GM04504 (cell line): ENCODE measurements around the gene DOC2B.
"Not testable (repeated sequence)": the region's sequence is repeated elsewhere in the genome, so short reads cannot be mapped to it uniquely, and the experiment has no call there.

ENCODE experiments used
- DNase-seq: peaks from one replicate; pipeline ENCODE4 v3.0.0-alpha.2; 2012; ENCODE audit warnings: low read depth

DOC2B gene

GRCh38 chr17:144936-145670, 36.3 kb downstream of the DOC2B start:
- DNase-seq = no peak

GRCh38 chr17:143785-144281, 37.6 kb downstream of the DOC2B start:
- DNase-seq = peak; percentile 45

GRCh38 chr17:142876-143784, 38.3 kb downstream of the DOC2B start:
- DNase-seq = no peak

- DNase-seq = no peak
Measured at GRCh38 chr17:142102-142661, 39.3 kb downstream of the DOC2B start.

- DNase-seq = not testable (repeated sequence)
Measured at GRCh38 chr17:139401-140205, 41.8 kb downstream of the DOC2B start.

GRCh38 chr17:137166-137807, 44.2 kb downstream of the DOC2B start, which contains the start of gene SCGB1C2:
Gene SCGB1C2 (plus strand): TSS chr17:137569. CDS start chr17:137591, 22 bp downstream.
- DNase-seq = not testable (repeated sequence)

GRCh38 chr17:136531-136930, 44.9 kb downstream of the DOC2B start:
- DNase-seq = not testable (repeated sequence)

- DNase-seq = not testable (repeated sequence)
Measured at GRCh38 chr17:135895-136294, 45.6 kb downstream of the DOC2B start.

GRCh38 chr17:135022-135421, 46.4 kb downstream of the DOC2B start:
- not testable (repeated sequence) for DNase-seq

GRCh38 chr17:134332-134785, 47.1 kb downstream of the DOC2B start:
- DNase-seq = not testable (repeated sequence)

GRCh38 chr17:133932-134331, 47.5 kb downstream of the DOC2B start:
- DNase-seq = not testable (repeated sequence)

- not testable (repeated sequence) for DNase-seq
Measured at GRCh38 chr17:118339-118917, 63.0 kb downstream of the DOC2B start.

GRCh38 chr17:113111-113510, 68.3 kb downstream of the DOC2B start:
- DNase-seq = not testable (repeated sequence)
